8988T (cell line): ENCODE data around the gene TAL2.
"Not testable (repeated sequence)": the region's sequence is repeated elsewhere in the genome, so short reads cannot be mapped to it uniquely, and the experiment has no call there.

Experiments used
- DNase-seq: peaks from one replicate; pipeline ENCODE4 v3.0.0; 2011

Gene TAL2

DNA sequence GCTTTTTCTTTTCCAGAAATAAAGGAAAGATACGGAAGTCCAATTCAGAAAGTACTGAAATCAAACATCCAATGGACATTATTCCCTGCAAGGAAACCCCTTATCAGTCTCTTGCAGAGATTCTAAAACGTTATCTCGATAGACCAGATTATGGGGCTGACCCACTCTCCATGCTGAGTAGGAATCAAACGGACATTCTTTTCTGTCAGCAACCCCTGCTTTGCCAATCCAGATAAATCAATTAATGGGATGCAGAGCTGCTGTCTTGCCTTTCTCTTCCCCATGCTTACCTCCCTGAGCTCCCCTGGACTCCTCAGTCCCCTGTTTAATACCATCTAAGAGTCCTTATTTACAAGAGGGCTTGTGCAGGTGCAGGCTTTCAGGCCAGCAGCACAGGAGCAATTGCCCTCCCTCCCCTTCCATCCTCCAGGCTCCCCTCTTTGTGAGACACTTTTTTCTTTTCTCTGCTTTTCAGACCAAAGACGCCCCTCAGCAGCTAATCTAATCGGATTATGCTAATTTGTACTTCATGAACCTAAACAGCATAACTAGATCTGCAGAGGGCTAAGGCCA is 14.2 kb downstream of the TAL2 start:
- DNase-seq, result no peak

DNA sequence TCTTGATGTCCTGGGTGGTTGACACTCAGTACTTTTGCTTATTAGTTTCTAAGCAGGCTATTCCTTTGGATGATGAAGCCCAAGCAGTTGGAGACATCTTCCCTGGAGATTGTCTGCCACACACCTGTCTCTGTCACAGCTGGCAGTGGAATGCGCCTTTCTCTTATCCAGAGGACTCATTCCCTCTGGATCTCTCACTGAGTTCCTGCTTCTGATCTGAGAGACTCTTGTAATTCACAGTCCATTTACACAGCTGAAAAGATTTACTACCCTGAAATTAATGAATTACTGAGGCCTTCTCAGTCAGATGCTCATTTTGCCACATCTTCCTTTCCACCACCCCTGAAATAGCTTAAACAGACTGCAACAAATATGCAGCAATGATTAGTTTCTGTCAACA is 15.9 kb downstream of the TAL2 start:
- DNase-seq, result no peak

- no peak for DNase-seq
Measured at GRCh38 chr9:105678781-105679180, 16.5 kb downstream of the TAL2 start.

DNA sequence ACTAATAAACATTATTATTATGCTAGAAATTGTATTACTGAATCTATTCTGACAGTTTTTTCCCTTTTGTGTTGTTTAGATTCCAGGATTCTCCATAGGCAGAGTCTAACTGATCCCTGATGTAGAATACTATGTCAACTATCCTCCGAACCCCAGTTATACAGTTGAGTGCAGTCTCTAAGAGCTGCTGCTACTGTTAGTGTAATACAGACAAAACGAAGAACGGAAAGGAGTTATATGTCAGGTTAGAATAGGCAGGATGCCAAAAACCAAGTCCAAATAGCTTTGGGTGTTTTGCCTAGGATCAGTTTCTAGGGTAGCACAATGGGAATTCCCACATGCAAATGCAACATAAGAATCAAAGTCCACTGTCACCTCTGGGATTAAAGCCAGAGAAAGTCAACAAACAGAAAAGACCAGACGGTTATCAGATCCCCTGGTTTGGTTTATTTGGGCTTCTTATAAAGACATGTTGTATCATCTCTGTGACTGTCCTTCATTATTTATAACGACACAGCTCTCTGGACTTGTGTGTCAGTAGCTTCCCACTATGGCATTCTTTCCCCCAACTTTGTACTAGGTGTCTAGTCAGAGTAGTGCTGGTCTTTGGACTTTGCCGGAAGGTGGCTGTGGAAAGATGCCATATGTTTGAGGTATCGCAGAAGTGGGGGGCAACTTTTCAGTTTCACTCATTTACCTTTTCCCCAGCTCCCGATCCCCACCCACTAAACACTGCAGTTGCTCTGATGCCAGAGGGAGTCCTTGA is 17.2 kb downstream of the TAL2 start:
- DNase-seq, result no peak

GRCh38 chr9:105681313-105681712 is 19.1 kb downstream of the TAL2 start:
- no peak for DNase-seq

DNA sequence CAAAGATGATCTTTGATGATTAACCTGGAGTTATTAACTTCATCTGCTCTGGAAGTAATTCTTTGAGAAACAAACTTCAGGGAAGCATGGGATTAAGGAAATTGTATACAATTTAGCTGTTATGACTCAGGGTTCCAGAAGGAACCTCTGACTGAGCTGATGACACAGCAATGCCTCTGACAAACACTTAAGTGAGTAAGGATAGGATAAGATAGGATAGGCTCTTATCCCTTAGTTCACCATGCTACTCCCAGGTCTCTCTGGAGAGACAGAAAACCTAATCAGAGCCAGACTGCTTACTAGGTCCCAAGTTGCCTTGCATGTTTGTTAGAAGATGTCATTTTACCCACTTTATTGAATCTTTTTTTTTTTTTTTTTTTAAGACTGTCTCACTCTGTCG is 19.5 kb downstream of the TAL2 start:
- no peak for DNase-seq

- DNase-seq, result no peak
Measured at GRCh38 chr9:105683688-105684275, 21.5 kb downstream of the TAL2 start.

DNA sequence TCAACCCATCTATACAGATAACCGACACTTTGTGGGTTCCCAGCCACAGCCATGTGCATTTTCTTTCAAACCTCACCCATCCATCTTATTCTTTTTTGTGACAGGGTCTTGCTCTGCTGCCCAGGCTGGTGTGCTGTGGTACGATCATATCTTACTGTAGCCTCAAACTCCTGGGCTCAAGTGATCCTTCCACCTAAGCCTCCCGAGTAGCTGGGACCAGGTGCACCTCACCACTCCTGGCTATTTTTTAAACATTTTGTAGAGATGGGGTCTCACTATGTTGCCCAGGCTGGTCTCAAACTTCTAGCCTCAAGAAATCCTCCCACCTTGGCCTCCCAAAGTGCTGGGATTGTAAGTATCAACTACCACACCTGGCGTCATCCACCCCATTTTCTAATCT is 24.7 kb downstream of the TAL2 start:
- no peak for DNase-seq

GRCh38 chr9:105690742-105691141 is 28.5 kb downstream of the TAL2 start:
- DNase-seq, result no peak

DNA sequence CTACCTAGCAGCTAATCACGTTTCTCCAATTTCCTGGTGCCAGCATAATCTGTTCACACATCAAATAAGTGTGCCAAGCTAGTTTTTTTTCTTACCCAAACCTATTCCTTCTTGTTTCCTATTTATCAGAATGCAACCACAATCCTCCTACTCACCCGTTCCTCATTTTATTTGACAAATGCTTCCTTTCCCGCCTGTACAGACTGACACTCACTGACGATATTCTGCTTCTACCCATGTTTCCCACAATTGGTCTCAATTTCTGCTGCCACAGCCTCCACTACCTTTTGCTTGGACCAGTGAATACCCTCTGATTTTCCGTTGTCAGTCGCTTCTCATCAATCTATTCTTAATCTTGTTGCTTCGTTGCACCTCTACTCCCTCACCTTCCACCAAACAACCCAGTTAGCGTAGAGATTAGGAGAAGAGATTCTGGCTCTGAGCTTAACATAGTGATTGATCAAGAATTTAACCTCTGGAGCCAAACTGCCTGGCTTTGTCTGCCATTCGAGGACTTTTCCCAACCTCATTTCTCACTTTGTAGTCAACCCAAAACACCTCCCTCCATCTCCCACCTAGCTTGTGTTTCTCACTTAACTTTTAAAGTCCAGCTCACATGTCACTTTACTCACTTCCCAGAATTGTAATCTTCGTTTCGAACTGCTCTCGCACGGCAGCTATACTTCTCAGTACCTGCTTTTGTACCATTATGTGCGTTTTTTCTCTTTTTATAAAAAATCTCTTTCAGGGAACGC is 31.4 kb downstream of the TAL2 start:
- DNase-seq, result no peak

GRCh38 chr9:105694190-105694847 is 32.1 kb downstream of the TAL2 start, which contains the start of gene TMEM38B:
Gene TMEM38B (plus strand): TSS chr9:105694541. CDS start chr9:105694661, 120 bp downstream.
- DNase-seq, result peak; percentile 87

- DNase-seq, result peak; percentile 27
Measured at GRCh38 chr9:105694848-105695581, 32.8 kb downstream of the TAL2 start.

DNA sequence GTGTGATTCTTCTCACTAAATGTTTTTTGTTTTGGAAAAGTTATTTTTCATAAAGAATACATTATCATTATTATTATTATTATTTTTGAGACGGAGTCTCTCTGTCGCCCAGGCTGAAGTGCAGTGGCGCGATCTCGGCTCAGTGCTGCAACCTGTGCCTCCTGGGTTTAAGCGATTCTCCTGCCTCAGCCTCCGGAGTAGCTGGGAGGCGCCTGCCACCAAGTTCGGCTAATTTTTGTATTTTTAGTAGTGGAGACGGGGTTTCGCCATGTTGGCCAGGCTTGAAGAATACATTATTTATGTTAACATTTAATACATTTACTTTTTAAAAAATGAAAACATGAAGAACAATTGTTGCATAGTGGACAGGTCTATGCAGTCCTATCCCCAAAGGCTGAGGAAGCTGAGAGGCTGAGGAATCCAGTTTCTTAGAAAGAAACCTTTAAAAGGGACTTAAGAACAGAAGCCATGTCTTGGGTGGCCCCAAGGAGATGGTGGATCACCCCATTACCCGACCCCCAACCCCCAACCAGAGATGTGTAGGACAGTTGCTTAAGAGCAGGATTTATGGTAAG is 34.0 kb downstream of the TAL2 start:
- DNase-seq, result no peak

GRCh38 chr9:105697871-105698270 is 35.6 kb downstream of the TAL2 start:
- DNase-seq, result no peak

DNA sequence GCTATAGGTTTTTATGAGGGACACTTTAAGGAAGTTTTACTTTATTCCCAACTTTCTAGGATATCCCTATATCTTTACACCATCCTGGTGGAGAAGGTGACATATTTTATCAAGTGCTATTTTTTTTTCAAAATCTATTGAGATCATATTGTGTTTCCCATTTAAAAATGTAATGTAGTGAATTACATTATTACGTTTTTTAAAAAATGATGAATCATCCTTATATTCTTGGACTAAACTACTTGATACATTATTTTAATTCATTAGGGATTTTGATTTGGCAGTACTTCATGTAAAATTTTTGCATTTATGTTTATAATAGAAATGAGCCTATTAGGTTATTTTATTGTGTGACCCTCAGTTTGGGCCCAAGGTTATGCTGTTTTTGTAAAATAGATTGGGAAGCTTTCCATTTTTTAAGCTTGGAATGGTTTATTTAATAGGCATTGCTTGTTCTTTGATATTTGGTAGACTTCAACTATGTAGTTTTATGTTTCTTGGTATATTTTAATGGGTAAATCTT is 36.2 kb downstream of the TAL2 start:
- DNase-seq, result no peak

GRCh38 chr9:105700668-105701067 is 38.4 kb downstream of the TAL2 start:
- no peak for DNase-seq

DNA sequence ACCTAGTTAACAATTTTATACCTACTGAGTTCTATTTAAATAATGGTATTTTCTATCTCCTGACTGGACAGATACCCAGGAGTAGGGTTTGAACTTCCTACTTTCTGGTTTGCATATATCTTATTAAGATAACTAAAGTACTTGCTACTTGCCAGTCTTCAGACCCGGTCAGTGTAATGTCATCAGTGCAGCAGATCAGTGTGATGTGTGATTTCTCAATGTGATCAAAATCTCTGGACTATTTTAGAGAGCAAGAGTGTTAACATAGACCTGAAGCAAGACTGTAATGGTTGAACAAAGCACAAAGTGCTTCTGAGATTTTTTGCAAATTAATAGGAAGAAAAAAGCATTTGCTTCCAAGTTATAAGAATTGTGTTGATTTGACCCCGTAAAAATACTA is 38.9 kb downstream of the TAL2 start:
- no peak for DNase-seq

DNA sequence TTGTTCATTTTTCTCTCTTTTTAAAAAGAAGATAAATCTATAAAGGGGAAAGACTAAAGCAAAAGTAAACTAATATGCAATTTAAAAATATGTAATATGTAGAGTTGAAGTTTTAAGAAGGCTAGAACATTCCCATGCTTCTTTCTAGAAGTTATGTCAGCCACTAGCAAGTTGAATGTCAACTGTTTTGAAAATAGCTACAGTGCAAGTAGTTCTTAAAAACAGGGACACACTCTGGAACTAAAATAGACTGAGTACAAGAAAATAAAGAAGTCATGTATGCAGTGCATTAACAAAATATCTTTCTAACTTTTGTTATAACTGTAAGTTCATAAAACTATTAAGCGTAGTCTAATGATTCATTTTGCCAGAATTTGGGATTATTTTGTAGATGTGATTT is 40.0 kb downstream of the TAL2 start:
- DNase-seq, result no peak

DNA sequence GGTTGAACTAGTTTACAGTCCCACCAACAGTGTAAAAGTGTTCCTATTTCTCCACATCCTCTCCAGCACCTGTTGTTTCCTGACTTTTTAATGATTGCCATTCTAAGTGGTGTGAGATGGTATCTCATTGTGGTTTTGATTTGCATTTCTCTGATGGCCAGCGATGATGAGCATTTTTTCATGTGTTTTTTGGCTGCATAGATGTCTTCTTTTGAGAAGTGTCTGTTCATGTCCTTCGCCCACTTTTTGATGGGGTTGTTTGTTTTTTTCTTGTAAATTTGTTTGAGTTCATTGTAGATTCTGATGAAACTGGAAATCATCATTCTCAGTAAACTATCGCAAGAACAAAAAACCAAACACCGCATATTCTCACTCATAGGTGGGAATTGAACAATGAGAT is 41.4 kb downstream of the TAL2 start:
- not testable (repeated sequence) for DNase-seq

GRCh38 chr9:105706156-105706555 is 43.9 kb downstream of the TAL2 start:
- no peak for DNase-seq

GRCh38 chr9:105708405-105708804 is 46.1 kb downstream of the TAL2 start:
- no peak for DNase-seq

DNA sequence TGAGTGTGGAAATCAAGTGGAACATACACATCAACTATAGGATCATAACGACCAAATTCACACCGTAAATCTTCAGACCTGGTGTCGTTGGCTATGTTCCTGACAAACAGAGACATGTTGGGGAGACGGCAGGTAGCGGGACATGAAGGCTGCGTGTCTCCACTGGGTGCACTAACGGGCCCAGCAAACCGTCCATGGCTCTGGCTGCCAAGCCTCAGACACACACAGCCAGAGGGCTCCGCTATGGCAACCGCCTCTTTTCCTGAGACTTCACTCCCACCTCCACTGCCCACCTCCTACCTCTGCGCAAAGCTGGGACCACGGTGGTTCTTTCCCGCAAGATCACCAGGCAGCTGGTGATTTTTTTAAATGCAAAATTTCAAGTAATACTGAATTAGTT is 48.4 kb downstream of the TAL2 start:
- no peak for DNase-seq
